ENCODE measurements around the gene SH3TC1.
A peak's percentile ranks its signal among the peaks of the same experiment; 100 is the strongest.

DNA sequence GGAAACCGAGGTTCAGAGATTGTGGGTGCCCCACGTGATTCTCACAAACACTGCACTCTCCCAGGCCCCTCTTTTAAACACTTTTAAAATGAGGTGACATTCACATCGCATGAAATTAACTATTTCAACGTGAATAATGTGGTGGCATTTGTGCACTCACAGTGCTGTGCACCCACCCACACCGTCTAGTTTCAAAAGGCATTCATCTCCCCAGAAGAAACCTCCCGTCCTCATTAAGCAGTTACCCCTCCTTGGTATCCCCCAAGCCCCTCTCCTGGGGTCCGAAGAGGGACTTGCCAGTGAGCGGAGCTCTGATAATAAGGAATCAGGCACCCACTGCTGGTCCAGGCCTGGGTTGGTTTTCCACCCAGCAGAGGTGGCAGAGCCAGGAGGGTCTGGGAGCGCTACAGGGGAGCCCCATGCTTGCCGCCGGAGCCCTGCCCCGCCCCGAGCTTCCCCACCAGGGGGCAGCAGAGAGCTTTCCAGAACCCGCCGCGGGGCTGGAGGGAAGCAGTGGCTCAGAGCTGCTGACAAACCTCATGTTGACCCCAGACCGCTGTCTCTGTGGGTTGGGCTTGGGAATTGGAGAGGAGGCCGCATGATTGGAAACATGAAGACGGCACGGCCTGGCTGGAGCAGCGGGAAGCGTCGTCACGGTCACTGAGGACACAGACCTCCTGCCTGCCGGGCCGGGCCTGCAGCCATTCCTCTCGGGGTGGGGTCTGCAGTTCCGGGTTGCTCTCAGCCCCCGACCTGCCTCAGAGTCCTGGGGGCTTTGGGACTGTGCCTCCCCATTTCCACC lies 43.0 kb downstream of the SH3TC1 start:
- TF ChIP-seq POLR2AphosphoS5 (IDR thresholded peaks at IDR 0.05): peak; percentile 48
- no peak for TF ChIP-seq POLR2A (IDR thresholded peaks at IDR 0.05)
- TF ChIP-seq, protein P1, sequence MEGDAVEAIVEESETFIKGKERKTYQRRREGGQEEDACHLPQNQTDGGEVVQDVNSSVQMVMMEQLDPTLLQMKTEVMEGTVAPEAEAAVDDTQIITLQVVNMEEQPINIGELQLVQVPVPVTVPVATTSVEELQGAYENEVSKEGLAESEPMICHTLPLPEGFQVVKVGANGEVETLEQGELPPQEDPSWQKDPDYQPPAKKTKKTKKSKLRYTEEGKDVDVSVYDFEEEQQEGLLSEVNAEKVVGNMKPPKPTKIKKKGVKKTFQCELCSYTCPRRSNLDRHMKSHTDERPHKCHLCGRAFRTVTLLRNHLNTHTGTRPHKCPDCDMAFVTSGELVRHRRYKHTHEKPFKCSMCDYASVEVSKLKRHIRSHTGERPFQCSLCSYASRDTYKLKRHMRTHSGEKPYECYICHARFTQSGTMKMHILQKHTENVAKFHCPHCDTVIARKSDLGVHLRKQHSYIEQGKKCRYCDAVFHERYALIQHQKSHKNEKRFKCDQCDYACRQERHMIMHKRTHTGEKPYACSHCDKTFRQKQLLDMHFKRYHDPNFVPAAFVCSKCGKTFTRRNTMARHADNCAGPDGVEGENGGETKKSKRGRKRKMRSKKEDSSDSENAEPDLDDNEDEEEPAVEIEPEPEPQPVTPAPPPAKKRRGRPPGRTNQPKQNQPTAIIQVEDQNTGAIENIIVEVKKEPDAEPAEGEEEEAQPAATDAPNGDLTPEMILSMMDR (IDR thresholded peaks at IDR 0.05): peak in 3 of 4 experiments; percentile 95 to 99 (median 97)
- no peak for TF ChIP-seq EP300 (IDR thresholded peaks at IDR 0.05)

Data from gastroesophageal sphincter (tissue), 3 donors.